ENCODE data around the gene DLK1.

- no peak for TF ChIP-seq CTCF (IDR thresholded peaks at IDR 0.05)
- TF ChIP-seq, protein P1, sequence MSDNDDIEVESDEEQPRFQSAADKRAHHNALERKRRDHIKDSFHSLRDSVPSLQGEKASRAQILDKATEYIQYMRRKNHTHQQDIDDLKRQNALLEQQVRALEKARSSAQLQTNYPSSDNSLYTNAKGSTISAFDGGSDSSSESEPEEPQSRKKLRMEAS (CRISPR knock-in tag; IDR thresholded peaks at IDR 0.05), result no peak
- TF ChIP-seq, protein P2, sequence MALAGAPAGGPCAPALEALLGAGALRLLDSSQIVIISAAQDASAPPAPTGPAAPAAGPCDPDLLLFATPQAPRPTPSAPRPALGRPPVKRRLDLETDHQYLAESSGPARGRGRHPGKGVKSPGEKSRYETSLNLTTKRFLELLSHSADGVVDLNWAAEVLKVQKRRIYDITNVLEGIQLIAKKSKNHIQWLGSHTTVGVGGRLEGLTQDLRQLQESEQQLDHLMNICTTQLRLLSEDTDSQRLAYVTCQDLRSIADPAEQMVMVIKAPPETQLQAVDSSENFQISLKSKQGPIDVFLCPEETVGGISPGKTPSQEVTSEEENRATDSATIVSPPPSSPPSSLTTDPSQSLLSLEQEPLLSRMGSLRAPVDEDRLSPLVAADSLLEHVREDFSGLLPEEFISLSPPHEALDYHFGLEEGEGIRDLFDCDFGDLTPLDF (CRISPR knock-in tag; IDR thresholded peaks at IDR 0.05), result no peak
- TF ChIP-seq, protein P3, sequence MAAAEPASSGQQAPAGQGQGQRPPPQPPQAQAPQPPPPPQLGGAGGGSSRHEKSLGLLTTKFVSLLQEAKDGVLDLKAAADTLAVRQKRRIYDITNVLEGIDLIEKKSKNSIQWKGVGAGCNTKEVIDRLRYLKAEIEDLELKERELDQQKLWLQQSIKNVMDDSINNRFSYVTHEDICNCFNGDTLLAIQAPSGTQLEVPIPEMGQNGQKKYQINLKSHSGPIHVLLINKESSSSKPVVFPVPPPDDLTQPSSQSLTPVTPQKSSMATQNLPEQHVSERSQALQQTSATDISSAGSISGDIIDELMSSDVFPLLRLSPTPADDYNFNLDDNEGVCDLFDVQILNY (CRISPR knock-in tag; IDR thresholded peaks at IDR 0.05), result no peak
- no peak for TF ChIP-seq HMGXB4 (CRISPR knock-in tag; IDR thresholded peaks at IDR 0.05)
- TF ChIP-seq ZBTB21 (CRISPR knock-in tag; IDR thresholded peaks at IDR 0.05; ENCODE audit: borderline replicate concordance), result no peak
- TF ChIP-seq GABPB1 (CRISPR knock-in tag; IDR thresholded peaks at IDR 0.05), result no peak
- no peak for TF ChIP-seq TCF7 (CRISPR knock-in tag; IDR thresholded peaks at IDR 0.05; ENCODE audit: low read depth)
- no peak for TF ChIP-seq ZNF317 (CRISPR knock-in tag; IDR thresholded peaks at IDR 0.05; ENCODE audit: borderline replicate concordance, low read depth)
- TF ChIP-seq, protein P4, sequence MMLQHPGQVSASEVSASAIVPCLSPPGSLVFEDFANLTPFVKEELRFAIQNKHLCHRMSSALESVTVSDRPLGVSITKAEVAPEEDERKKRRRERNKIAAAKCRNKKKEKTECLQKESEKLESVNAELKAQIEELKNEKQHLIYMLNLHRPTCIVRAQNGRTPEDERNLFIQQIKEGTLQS (CRISPR knock-in tag; conservative IDR thresholded peaks at IDR 0.05), result no peak
- no peak for TF ChIP-seq ZNF232 (CRISPR knock-in tag; IDR thresholded peaks at IDR 0.05)
- TF ChIP-seq EMX1 (CRISPR knock-in tag; IDR thresholded peaks at IDR 0.05), result no peak
- TF ChIP-seq, protein P5, sequence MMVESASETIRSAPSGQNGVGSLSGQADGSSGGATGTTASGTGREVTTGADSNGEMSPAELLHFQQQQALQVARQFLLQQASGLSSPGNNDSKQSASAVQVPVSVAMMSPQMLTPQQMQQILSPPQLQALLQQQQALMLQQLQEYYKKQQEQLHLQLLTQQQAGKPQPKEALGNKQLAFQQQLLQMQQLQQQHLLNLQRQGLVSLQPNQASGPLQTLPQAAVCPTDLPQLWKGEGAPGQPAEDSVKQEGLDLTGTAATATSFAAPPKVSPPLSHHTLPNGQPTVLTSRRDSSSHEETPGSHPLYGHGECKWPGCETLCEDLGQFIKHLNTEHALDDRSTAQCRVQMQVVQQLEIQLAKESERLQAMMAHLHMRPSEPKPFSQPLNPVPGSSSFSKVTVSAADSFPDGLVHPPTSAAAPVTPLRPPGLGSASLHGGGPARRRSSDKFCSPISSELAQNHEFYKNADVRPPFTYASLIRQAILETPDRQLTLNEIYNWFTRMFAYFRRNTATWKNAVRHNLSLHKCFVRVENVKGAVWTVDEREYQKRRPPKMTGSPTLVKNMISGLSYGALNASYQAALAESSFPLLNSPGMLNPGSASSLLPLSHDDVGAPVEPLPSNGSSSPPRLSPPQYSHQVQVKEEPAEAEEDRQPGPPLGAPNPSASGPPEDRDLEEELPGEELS (CRISPR knock-in tag; IDR thresholded peaks at IDR 0.05), result no peak
- TF ChIP-seq NR3C1 (CRISPR knock-in tag; conservative IDR thresholded peaks at IDR 0.05; ENCODE audit: low read depth), result no peak
Measured at GRCh38 chr14:100738704-100739131, 12.0 kb downstream of the DLK1 start.
